GM18511 (cell line): Measurements from ENCODE around the gene BARHL2.

ENCODE experiments used
- ATAC-seq: cut with Tn5 transposase; IDR thresholded peaks from one replicate; pipeline ENCODE4 v1.9.1; 2021; ENCODE audit warnings: mild to moderate bottlenecking, moderate library complexity; ENCODE audit not compliant: unreplicated experiment

BARHL2 gene

DNA sequence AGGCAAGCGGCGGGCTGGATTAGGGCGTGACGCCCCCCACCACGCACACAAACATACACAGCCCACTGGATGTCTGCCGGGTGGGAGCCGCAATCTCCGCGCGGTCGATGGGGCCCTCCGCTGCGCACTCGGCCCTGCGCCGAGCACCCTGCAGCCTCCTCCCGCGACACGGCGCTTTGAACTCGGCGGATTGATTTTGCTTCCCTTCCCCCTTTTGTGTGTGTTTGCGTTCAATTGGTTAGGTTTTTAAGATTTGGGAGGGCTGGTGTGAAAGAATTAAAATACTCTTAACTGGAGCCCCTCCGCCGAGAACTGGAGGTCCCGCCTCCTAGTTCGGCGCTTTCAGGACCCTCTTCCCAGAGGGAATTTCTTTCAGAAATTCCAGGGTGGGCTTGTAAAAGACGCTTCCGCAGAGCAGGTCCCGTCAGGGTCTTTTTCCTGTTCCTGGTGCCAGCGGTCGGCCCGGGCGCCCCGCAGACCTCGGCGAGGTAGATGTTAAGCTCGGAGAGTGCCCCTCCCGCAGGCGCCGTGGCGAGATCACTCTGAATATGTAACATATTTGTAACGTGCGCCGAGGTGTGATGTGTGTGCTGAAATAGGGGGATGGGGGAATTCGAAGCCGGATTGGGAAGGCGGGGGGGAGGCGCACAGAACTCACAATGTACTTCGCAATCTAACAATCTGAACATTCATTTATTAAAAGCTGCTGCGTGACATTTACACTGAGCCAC, 8.0 kb upstream of the BARHL2 start:
- ATAC-seq = no peak

DNA sequence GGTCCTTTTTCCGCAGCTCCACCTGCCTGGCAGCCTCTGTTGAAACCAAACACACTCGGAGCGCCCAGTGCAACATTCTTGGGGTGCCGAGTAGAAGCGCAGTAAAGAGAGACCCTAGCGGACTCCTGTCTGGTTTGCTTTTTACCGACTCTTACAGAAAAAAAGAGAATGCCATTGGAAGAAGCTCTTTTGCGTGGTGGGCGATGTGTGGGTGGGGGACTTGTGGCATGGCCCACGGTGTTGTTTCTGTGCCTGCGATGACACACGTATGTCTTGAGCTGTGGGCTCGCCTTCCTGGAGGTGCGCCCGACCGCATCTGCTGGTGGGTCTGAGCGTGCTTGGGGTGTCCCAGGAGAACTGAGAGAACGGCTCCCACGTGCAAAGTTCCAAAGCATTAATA, 7.3 kb upstream of the BARHL2 start:
- no peak for ATAC-seq

DNA sequence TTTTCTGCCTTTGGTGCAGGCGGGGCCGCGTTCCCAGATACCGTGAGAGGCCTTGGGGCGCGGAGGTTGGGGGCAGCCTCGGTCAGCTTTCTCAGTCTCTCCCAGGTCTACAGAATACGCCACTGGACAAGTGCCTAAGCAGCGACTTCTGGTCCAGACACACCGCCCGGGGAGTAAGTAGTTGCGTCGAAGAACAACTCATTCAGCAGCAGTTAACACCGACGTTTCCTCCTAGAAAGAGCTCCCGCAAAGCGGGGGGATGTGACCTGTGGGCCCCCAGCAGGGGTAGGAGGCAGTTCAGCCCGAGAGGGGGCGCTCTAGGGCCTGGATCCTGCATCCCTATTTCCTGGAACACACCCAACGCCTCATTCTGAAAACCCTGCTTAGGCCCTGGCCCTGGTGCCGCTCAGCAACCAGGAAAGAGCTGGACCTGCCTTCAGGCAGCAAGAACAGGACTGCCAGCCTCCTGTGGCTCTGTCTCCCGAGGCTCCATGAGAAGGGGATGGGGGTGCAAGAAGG, 6.5 kb upstream of the BARHL2 start:
- ATAC-seq = no peak

DNA sequence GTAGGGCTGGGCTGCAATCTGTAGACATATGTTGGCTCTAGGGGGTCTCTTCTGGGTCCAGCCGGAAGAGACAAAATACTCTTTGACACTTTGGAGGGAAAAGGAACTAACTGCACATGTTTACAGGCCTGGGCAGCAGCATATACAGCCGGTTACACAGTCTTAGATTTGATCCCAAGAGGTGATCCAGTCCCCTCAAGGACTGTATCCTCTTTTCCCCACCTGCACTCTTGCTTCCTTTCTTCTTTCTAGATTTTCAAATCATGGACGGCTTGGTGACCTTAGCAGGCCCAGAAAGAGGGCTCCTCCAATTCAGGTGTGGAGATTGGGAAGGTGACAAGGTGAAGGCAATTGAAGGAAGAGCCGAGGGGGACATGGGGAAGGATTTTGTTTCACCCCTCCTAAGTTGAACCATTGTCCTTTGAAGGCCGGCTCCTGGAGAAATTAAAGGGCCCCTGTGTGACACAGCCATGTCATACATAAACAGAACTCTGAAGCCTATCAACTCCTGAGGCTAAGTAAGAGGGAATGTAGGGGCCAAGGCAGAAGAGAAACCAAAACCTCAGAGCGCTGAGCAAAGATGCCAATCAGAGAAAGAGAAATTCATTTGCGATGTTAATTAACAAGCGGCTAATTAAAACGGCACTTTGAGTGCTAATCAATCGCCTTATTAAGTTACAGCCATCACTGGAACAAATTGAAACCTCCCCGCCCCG, 5.9 kb upstream of the BARHL2 start:
- ATAC-seq = no peak

DNA sequence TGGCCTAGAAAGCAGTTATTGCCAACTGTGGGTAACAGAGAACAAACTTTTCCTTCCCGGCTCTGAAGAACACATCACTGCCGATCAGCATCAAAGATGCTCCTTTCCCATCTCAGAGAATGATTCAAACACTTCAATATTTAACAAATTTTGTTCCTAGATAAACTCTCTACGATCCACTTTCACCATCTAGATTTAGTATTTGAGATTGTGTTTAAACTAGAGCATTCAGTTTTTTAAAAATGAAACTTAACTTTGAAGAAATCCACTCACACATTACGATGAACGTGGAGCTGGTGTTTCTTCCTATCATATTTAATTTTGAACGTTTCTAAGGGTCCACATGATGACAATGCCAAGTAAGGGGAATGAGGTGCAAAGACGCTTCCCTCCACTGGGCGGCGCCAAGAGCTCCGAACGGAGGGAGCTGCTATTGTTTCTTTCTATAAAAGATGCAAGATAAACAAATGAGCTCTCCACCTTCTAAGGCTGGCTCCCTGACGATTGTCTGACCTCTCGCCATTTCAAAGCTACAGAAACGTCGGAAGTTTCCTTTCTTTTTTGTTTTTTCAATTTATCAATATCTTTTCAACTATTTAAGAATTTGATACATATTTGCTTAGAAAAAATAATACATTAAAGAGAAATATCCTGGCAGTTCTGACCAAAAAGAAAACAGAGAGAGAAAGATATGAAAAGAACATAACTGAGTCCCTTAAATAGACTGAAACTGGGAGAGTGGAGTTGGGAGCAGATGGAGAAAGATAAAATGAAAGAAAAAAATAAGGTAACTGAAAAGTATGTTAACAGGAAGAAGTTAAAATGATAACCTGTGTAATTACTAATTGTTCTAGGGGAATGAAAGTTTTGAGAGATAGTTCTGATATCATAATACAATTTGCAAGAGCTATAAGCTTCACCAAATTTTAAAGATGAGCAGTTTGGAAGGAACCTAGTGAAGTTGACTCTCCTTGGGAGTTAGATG, 4.4 kb upstream of the BARHL2 start:
- ATAC-seq = peak; percentile 70

DNA sequence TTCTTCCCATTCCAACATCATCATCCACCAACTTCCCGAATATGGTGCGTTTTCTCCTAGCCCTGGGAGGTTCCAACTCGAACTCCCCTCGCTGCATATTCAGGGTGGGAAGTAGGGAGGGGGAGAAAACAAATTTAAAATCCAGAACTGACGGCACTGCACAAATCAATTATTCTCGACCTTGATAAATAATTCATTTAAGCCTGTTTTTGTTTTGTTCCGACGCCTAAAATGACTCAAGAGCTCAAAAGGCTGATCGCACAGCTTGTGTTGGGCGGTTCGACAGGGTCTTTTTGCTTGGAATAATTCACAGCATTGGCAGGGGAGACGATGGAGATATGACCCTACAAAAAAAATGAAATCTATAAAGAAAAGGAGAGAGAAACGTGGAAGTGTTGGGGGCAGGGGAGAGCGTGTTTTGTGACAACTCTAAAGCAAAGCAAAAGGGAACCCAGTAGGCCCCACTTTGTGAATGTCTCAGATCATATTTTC, 3.1 kb upstream of the BARHL2 start:
- no peak for ATAC-seq

DNA sequence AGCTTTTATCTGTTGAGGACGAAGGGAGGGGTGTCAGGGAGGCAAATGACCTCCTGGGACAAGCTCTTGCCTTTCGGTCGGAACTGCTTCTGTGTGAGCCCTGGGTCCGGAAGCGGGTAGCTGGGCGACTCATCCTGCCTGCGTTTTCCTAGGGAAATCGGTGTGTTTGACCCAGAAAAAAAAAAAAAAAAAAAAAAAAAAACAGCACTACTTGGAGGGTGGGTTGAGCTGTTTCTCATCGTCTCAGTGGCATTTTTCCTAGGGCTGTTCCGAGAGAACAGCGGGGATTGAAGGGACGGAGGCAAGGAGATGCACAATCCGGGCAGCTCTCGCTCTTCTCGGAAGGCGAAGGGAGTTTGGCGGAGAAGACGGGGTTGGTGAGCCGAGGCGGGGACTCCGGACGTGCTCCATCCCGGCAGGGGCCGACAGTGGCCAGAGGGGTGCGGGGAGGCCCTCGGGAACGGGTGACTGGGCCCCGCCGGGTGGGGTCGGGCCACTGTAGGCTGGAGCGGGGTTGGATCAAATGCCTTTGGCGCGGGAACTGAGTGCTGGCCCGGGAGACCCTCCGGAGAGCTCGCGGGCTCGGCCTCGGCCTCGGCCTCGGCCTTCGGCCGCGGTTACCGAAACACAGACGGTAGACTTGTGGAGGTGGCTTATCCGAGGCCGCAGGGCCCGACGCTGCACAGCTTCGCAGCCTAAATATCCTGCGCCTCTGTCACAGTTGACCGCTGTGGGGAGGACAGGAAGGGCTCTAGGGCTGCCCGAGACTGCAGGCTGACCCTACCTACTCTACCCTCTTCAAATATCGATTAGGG, 2.4 kb upstream of the BARHL2 start:
- no peak for ATAC-seq

DNA sequence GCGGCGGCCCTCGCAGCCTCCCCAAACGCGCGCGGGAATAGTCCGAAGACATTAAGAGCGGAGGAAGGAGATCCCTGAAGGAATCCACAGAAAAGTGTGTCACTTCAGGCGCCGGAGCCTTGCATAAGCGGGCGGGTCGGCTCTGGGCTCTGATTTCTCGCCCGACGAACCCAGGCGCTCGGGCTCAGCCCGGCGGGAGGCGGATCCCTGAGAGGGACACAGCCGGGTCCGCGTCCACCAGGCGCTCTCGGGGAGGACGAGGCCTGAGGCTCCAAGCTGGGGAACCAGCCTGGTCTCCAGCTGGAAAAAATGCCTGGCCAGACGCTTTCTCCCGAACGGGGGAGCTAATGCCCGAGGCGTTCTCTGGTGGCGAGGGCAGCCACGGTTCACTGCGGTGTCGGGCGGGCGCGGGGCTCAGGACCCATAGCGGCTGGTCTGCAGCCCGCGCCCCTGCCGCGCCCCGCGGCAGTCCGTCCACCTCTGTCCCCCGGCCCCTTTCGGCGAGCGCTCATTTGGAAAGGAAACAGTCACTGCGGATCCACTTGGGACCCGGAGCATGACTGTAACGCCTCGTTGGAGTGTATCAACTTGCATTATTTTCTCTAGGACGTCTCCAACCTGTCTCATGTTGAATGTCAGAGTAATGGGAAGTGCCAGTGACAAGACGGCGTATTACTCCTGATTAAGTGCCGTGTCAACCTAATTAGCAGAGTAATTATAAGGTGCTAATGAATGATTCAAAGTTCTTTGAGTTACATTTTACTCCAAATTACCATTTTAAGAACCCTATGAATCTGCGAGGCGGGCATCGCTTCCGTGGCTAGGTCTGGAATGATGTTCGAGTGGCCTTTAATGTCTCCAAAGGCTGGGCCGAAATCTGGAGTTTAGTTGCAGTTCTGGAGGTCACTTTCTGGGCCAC, 1.6 kb upstream of the BARHL2 start:
- ATAC-seq = no peak

DNA sequence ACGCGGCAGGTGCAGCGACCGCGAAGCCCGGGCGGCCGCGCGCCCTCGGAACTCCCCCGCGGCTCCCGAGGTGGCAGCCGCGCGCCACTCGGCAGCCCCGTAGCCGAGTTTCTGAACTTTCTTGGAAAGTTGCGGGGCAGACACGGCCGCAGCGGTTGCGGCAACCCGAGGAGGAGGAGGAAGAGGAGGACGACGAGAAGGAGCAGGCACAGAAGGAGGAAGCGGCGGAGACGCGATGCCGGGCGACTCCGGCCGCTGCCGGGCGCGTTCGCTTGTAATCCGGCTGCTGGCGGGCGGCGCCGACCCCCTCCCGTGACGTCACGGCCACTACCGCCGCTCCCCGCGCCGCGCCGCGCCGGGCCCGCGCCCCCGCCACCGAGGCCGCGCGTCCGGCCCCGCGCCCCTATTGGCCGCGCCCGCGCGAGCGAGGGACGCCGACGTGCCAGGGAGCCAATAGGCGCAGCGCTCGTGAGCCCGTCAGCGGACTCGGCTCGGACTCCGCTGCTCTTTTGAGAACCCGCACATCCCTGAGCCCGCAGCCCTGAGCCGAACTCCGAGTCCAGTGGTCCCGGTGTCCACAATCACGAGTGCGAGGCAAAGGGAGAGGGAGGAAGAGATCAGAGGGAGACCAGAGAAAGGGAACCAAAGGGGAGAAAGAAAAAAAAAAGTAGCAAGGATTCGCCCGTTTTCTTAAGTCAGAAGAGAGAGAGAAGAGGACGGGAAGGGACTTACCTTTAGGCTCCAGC, 736 bp upstream of the BARHL2 start:
- no peak for ATAC-seq

DNA sequence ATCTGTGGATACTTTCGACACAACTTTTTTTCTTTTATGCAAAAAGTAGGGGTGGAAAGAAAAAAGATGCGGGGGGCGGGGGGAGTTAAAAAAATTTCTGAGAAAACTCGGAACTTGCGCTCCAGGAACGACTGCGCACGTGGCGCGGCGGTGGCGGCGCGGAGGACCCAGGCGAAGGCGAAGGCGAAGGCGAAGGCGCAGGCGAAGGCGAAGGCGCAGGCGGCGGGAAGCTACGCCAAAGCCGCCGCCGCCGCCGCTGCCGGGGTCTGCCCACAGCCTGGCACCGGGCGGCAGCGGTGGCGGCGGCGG, 208 bp upstream of the BARHL2 start:
- no peak for ATAC-seq

DNA sequence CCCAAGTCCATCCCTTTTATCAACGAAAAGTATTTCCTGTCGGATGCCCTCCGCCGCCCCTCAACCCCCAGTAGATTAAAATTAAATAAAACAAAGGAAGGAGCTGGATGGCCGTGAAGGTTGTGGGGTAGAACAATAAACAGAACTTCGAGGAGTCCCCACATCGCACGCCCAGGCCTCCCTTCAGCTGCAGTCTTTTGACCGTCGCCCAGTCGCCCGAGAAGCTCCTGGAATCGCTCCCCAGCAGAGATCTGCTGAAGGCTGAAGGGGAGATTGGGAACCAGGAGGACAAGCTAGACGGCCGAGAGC, 905 bp downstream of the BARHL2 start:
- ATAC-seq = no peak

DNA sequence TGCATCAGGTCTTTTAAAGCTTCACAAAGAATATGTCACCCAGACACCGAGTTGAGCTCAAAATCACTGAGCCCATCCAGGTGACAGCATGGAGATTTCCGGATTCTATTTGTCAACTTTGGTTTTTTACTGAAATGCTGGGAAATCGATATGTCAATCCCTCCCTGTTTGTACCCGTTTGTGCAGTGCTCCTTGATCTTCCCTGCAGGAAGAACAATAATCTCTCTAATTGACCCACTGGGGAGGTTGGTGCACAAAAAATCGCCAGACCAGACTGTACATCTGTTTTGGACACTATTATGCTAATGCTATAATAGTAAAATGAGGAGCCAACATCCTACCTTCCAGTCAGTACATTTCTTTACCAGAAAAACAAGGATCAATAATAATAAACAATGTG, 1.8 kb downstream of the BARHL2 start:
- ATAC-seq = no peak

DNA sequence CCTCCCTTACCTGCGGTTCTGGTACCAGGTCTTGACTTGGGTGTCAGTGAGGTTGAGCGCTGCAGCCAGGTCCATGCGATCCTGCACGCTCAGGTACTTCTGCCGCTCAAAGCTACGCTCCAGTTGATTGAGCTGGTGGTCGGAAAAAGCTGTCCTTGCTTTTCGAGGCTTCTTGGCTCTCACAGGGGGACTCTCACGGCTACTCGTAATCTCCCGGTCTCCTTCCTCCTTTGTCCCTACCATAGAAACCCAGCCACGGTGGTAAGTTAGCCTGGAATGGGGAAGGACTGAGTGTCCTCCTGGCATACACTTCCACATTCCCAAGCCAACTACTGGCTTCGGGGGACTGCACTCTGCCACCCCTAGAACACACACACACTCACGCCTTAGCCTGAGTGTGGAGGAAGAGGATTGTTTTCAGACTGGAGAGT, 2.6 kb downstream of the BARHL2 start:
- ATAC-seq = no peak

DNA sequence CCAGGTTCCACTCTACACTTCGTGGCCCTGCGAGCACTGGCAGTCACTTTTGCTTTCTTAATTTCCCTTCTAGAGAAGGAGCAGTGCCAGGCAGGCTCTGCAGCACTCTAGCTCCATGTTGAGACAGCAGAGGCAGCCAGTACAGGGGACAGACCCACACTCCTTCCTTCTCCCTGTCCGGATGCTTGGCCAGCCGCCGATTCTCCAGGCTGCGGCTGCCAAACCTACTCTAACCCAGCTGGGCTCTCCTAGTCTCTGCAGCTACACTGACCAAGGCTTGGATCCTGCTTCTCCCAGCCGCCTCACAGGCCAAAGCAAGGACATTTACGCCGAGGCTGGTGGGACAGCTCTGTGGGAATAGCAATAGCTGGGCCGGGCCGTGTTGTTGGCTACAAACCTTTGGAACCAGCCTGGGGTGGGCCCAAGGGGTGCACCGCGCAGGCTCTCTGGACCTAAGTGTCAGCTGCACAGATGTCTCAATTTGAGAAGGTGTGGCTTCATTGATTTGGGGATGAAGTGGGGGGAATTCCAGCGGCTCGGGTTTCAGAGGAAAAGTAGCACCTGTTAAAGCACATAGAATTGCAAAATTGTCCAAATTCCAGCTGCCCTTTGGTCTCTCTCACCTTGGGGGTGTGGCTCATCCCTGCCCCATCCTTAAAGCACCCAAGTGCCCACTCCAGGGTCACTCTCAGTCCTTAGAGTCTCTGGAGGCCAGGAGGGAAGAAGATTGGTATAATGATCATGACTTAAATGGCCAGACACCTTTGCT, 3.2 kb downstream of the BARHL2 start:
- no peak for ATAC-seq

DNA sequence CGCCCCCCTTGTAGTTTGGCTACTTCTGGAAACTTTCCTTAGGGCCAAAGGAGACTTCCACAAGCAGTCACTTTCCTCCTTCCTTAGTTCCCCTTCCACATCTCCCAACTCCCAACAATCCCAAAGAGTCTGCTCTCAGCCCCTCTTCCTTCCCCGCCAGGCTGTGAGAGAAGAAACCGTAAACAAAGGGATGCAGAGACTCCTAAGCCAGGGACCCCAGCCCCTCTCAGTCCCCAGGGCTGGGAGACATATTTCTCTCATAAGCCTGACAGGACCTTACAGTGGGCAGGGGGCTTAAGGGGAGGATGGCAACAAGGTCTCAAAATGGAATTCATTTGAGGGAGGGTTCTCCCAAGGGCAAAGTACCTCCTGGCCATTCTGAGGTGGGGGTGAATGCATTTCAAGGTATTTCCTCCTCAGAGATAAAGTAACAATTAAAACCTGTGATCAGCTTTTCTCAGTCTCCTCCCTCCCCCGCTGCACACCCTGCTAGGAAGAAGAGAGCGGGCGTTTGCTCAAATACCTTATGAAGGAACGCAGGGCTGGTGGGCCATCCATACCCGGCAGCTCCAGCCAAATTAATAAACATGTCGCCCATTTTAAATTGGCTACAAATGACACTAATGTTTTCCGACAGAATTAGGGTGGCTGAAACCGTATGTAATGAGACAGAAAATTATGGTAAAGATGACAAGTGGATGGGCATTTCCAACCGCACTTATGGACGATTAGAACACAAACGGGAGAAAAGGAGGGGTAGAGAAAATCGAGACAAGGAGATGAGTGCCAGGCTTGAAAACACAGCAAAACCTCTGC, 4.0 kb downstream of the BARHL2 start:
- no peak for ATAC-seq

DNA sequence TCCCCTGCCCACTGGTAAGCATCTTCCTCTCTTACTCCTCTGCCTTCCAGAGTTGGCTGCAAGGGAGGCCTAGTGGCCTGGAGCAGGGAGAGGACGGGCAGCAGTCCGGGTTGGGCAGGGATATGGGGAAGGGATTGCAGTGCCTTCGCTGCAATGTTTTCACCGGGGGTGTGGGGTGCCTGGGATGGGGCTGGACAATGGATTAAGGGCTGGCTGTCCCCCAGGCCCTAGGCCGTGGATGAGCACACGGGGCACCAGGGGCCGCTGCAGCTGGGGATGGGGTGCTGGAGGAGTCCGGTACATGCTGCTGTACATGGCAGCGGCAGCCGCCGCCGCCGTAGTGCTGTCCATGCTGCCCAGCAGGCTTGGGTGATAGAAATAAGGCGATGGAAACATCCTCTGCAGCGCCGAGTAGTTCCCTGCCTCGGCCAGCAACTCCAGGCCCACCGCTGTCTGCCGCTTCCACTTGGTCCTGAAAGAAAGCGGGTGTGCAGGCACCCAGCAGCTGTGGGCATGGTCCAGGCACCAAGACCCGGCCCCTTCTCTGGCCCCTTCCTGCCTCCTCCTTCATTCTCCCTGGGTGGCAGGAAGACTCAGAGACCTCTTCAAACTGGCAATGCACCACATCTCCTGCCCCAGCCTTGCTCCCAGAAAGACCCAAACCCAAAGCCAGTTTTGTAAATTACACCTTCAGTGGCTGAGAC, 4.8 kb downstream of the BARHL2 start:
- ATAC-seq = no peak

DNA sequence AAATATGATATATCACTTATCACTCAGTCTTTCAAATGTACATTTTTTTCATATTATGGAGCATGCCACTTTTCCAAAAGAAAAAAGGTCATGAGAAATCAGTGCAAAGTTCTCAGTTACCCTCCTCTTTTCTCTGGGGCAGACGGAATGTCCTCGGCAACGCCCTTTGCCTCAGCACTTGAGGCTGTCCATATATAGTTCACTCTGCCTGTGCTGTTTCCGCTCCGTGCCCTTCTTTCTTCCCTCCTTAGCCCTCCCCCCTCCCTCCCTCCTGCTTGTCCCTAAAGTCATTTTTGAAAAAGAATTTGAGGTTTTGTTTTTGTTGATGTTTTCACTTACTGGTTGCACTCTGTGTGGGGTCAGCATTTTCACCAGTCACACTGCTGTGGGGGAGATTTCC, 5.4 kb downstream of the BARHL2 start:
- ATAC-seq = no peak
